Measurements from ENCODE around the gene LRP4. TPM values are rescaled to one million over a fixed set of nuclear protein-coding genes. Genes with fewer than 3 reads are reported as not detected.
"Not testable (repeated sequence)": the region's sequence is repeated elsewhere in the genome, so short reads cannot be mapped to it uniquely, and the experiment has no call there.

Gene LRP4
- total RNA-seq, 1 donor from 2014 or later, result 20.3 TPM

- intact Hi-C loops (cut with DNase I), result not testable (repeated sequence)
These were observed 9.6 kb upstream of the LRP4 start for GRCh38 chr11:46927928-46928327.

GRCh38 chr11:46920755-46921154 lies 2.4 kb upstream of the LRP4 start:
- no peak for DNase-seq
- intact Hi-C loops (cut with DNase I), result no loop called here

More at GRCh38 chr11:46927928-46928327, 9.6 kb upstream of the LRP4 start:
- not testable (repeated sequence) for DNase-seq; ATAC-seq (ENCODE audit: poor library complexity)

GRCh38 chr11:46918788-46919513 lies 601 bp upstream of the LRP4 start:
- intact Hi-C loops (cut with DNase I), result no loop called here
- DNase-seq, result no peak
- no peak for ATAC-seq (ENCODE audit: poor library complexity)

More at GRCh38 chr11:46920755-46921154, 2.4 kb upstream of the LRP4 start:
- ATAC-seq (ENCODE audit: poor library complexity), result peak; percentile 40

GRCh38 chr11:46917762-46918082 lies 628 bp downstream of the LRP4 start:
- DNase-seq, result no peak
- no peak for ATAC-seq (ENCODE audit: poor library complexity)
- intact Hi-C loops (cut with DNase I), result no loop called here

GRCh38 chr11:46917109-46917761 lies 1.1 kb downstream of the LRP4 start:
- DNase-seq, result no peak
- intact Hi-C loops (cut with DNase I), result no loop called here
- ATAC-seq (ENCODE audit: poor library complexity), result peak; percentile 2

GRCh38 chr11:46916286-46917108 lies 1.9 kb downstream of the LRP4 start:
- intact Hi-C loops (cut with DNase I), result no loop called here
- peak; percentile 75 for DNase-seq

GRCh38 chr11:46914910-46915309 lies 3.4 kb downstream of the LRP4 start:
- ATAC-seq (ENCODE audit: poor library complexity) (peak; percentile 7), DNase-seq (no peak)
- intact Hi-C loops (cut with DNase I), result no loop called here

More at GRCh38 chr11:46916286-46917108, 1.9 kb downstream of the LRP4 start:
- peak; percentile 74 for ATAC-seq (ENCODE audit: poor library complexity)

GRCh38 chr11:46914363-46914762 lies 4.0 kb downstream of the LRP4 start:
- peak; percentile 69 for ATAC-seq (ENCODE audit: poor library complexity)
- no peak for DNase-seq
- intact Hi-C loops (cut with DNase I), result no loop called here

- intact Hi-C loops (cut with DNase I), result no loop called here
- DNase-seq, result no peak
- ATAC-seq (ENCODE audit: poor library complexity), result no peak
These were observed 4.9 kb downstream of the LRP4 start for GRCh38 chr11:46913484-46913883.

GRCh38 chr11:46912526-46913150 lies 5.7 kb downstream of the LRP4 start:
- intact Hi-C loops (cut with DNase I), result no loop called here
- no peak for ATAC-seq (ENCODE audit: poor library complexity)
- DNase-seq, result no peak

GRCh38 chr11:46907606-46908005 lies 10.7 kb downstream of the LRP4 start:
- DNase-seq, result no peak
- ATAC-seq (ENCODE audit: poor library complexity), result no peak
- intact Hi-C loops (cut with DNase I), result no loop called here

- no peak for DNase-seq
- intact Hi-C loops (cut with DNase I), result no loop called here
- ATAC-seq (ENCODE audit: poor library complexity), result no peak
These were observed 11.7 kb downstream of the LRP4 start for GRCh38 chr11:46906609-46907041.

GRCh38 chr11:46905806-46906205 lies 12.5 kb downstream of the LRP4 start:
- no peak for DNase-seq
- intact Hi-C loops (cut with DNase I), result no loop called here
- no peak for ATAC-seq (ENCODE audit: poor library complexity)

- ATAC-seq (ENCODE audit: poor library complexity) (peak; percentile 94), DNase-seq (peak; percentile 77)
- intact Hi-C loops (cut with DNase I), result no loop called here
These were observed 14.5 kb downstream of the LRP4 start for GRCh38 chr11:46903846-46904245.

GRCh38 chr11:46902694-46903093 lies 15.7 kb downstream of the LRP4 start:
- intact Hi-C loops (cut with DNase I), result no loop called here
- ATAC-seq (ENCODE audit: poor library complexity) (no peak), DNase-seq (no peak)

GRCh38 chr11:46901156-46901555 lies 17.2 kb downstream of the LRP4 start:
- no peak for DNase-seq
- ATAC-seq (ENCODE audit: poor library complexity), result no peak
- intact Hi-C loops (cut with DNase I), result no loop called here

- ATAC-seq (ENCODE audit: poor library complexity), result no peak
- DNase-seq, result no peak
- intact Hi-C loops (cut with DNase I), result no loop called here
These were observed 18.1 kb downstream of the LRP4 start for GRCh38 chr11:46900091-46900746.

- intact Hi-C loops (cut with DNase I), result no loop called here
- ATAC-seq (ENCODE audit: poor library complexity), result no peak
- DNase-seq, result no peak
These were observed 18.8 kb downstream of the LRP4 start for GRCh38 chr11:46899501-46900025.

All from Right ventricle myocardium superior (tissue), 1 donor.